UCSD-AML1 (cell line): ENCODE measurements around the gene CFLAR.
"Not testable (repeated sequence)": the region's sequence is repeated elsewhere in the genome, so short reads cannot be mapped to it uniquely, and the experiment has no call there.

Experiments
- DNase-seq: peaks from one replicate; lab custom pipeline; 2025; ENCODE audit not compliant: unreplicated experiment; lab: John Stamatoyannopoulos, UW

The CFLAR gene

DNA sequence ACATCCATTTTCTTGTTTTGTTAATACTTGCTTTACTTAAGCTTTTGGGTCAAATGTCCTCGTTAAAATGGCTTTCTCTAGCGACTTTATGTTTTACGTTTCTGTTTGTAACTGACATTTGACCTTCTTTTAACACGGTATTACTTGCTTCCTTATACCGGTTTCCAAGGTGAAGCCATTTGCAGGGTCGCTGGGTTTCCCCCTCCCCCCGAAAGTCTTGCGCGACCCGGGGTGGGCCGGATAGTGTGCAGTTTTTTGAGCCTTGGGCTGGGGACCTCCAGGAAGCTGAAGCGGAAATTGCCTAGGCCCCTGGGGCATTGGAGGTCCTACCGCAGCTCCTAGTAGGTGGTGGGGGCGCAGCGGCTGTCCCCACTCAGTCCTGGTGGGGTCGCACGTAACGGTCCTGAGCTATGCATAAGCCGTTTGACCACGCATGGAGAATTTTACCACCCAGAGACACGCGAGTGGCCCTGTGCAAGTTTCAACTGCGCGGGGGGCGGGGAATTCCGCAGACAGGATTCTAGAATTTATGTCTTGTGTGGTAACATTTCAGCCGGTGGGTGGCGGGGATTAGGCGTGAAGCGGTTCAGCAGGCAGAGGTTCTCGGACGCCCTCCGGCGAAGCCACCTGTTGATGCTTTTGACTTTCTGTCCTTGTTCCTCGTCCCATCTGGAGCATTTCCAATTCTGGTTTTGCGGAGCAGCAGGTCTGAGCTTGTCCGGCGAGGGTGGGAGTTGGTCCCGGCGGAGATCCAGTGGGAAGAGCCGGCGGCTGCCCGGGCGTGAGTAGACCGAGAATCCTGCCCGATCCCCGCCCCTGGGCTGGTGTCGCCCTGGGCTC, 2.4 kb downstream of the CFLAR start:
- DNase-seq, result peak; percentile 90

DNA sequence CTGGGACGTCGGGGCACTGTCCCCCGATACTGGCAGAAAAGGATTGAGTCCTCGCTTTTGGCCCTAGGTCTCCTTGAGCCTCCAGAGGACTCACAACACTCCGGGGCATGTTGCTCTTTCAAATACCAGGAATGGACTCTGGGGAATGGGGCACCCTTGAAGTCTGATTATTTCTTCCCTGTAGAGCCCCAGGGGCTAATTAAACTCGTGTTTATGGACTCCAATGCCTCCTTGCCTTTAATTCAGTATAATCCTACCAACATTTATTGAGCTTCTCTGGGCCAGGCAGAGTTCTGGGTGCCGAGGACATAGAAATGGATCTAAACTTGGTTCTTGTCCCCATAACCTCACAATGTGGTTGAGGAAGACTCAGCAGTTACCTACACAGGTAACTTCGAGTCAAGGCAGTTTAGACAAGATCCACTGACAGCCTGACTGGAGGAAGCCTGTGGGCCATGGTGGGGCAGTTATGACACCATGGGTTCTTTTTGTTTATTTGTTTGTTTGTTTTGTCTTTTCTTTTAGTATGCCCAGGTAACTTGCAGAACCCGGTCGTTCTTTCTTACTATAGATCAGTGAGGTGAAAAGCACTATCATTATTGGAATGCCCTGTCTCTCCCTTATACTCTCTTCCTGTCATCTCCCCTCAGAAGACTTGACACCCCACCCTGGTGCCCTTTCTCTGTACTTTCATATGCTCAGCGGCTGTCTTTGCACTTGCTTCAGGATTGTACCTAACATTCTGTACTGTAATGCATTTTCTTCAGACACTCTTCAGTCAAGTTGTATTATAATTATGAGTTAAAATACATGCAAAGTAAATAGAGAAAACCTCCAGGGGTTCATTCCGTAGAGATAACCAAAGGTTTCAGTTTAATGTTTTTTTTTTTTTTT, 3.2 kb downstream of the CFLAR start:
- DNase-seq, result no peak

DNA sequence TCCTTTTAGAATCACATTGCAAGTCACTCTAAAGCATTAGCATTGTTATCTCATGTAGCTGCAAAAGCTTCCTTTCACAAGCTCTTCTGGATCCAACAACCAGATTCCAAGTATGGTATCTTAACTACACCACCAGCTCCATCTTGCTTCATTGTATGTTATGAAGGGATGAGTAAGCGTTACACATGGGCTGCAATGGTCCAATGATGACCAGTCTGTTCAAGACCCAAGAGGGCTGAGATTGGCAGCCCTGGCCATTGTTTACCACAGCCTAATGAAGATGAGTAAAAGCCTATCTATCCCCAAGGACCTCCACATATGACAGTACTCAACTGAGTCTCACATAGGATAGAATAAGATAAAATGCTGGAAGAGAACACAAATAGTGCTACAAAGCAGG, 6.3 kb downstream of the CFLAR start:
- no peak for DNase-seq

- DNase-seq, result no peak
Measured at GRCh38 chr2:201126308-201127151, 10.6 kb downstream of the CFLAR start.

DNA sequence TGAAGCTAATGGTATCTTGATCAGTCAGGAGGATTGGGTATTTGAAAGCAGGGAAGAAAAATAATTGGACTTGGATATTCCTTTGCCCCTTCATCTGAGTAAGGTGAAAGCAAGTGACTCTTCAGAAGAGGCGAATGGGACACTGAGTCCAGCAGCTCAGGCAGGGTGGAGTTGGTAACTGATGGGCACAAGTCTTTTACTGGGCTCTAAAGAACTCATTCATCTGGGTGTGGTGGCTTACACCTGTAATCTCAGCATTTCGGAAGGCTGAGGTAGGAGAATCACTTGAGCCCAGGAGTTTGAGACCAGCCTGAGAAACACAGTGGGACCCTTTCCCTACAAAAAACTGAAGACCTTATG, 11.2 kb downstream of the CFLAR start:
- no peak for DNase-seq

DNA sequence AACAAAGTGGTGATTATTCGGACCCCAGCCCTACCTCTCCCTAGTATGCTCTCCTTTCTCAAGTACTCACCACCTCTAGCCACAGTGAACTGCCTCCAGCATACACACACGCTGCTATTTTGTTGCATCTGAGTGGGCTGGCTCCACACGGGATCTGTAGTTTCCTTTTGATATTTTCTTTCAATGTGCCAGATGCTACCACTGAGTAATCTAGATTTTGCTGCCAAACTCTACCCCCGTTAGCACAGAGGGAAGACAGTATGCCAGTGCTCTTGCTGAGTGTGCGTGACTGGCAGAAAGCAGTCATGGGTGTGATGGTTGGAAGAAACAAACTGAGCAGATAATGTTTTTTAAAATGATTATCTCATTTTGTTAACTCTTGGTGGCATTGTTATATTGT, 11.6 kb downstream of the CFLAR start:
- DNase-seq, result no peak

DNA sequence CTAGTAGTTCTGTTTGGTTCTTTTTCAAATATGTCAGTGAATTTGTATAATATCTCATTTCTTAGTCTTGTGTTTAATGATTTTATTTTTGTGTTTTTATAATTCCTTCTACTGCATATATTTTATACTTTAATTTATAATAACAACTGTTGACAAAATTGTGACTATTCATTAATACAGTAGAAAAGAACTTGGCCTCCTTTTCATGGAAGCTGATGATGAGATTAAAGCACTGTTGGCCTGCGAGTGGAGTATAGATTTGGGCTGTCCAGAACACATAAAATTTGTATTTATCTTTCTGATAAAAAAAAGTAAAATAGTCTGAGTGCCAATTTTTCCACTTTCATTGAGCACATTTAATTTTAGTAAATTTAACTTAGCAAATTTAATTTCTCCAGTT, 12.1 kb downstream of the CFLAR start:
- DNase-seq, result no peak

- DNase-seq, result peak; percentile 23
Measured at GRCh38 chr2:201128933-201129505, 13.1 kb downstream of the CFLAR start.

DNA sequence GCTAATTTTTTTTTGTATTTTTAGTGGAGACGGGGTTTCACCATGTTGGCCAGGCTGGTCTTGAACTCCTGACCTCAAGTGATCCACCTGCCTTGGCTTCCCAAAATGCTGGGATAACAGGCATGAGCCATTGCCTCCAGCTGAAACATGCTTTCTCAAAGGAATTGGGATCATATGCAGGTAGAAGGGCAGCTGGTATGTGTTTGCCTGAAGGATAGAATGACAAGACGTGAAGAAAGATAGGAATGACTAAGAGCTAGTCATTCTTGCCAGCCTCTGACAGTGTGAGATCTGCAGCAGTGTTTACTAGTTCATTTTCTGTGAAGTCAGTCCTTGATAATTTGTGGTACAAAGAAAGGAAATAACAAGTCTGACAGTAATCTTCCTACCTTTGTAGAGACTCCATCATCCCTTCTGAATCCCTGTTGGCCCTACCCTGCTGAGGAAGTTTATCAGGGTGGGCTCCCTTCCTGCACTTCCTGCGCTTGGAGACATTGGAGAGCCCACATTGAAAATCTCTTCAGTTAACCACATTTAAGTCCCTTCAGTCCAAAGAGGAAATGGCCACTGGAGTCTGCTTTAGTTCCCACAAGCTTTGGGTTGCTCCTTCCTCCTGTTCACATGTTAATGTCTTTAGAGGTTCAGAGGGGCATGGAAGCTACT, 14.7 kb downstream of the CFLAR start:
- peak; percentile 47 for DNase-seq

DNA sequence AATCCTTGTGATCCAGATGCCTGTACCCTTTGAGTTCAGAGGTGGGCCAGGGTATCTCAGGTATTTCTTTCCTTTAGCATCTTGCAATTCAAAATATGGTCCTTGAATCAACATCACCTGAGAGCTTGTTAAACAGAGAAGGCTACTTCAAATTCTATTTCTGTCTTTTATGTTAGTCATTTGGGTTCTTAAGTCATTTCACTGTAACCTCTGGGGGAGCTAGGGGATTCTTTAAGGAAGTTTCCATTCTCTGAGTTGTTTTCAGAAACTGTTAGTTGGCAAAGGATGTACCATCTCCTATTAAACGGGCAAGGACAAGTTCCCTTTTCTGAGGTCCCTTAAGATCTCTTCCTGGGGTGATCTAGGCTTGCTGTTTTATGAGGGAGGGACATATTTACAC, 16.6 kb downstream of the CFLAR start:
- no peak for DNase-seq

- no peak for DNase-seq
Measured at GRCh38 chr2:201135386-201135785, 19.4 kb downstream of the CFLAR start.

- no peak for DNase-seq
Measured at GRCh38 chr2:201136889-201137321, 20.9 kb downstream of the CFLAR start.

DNA sequence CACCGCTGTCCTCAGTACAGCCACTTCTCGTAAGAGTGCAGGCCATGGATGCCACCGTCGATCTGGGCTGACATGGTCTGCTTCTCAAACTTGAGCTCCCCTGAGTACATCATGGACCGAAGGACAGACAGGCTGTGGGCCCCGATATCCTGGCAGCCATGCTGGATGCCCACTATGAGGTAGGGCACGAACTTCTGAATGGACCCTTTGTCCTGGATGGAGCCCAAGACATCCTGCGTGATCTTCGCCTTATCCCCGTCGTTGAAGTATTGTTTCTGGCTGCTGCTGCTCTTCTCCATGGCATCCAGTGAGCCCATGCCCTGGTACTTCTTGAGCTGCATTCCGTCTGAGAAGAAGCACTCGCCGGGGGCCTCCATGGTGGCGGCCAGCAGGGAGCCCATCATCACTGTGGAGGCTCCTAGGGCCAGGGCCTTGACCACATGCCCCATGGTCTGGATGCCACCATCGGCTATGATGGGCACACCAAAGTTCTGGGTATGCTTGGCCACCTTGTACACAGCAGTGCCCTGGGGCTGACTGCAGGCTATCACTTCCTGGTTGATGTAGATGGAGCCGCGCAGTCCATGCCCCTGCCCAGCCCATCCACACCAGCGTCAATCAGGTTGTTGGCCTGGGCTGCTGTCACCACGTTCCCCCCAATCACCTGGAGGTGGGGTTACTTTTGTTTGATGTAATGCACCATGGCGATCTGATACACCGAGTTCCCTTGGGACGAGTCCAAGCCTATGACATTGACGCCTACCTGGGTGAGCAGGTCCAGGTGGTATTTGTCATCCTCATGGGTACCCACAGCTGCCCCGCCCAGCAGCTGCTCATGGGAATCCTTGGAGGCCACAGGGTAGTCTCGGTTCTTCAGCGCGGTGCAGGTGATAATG, 21.8 kb downstream of the CFLAR start:
- no peak for DNase-seq

GRCh38 chr2:201138401-201138970, 22.5 kb downstream of the CFLAR start:
- no peak for DNase-seq

- DNase-seq, result not testable (repeated sequence)
Measured at GRCh38 chr2:201138986-201139781, 23.2 kb downstream of the CFLAR start.

DNA sequence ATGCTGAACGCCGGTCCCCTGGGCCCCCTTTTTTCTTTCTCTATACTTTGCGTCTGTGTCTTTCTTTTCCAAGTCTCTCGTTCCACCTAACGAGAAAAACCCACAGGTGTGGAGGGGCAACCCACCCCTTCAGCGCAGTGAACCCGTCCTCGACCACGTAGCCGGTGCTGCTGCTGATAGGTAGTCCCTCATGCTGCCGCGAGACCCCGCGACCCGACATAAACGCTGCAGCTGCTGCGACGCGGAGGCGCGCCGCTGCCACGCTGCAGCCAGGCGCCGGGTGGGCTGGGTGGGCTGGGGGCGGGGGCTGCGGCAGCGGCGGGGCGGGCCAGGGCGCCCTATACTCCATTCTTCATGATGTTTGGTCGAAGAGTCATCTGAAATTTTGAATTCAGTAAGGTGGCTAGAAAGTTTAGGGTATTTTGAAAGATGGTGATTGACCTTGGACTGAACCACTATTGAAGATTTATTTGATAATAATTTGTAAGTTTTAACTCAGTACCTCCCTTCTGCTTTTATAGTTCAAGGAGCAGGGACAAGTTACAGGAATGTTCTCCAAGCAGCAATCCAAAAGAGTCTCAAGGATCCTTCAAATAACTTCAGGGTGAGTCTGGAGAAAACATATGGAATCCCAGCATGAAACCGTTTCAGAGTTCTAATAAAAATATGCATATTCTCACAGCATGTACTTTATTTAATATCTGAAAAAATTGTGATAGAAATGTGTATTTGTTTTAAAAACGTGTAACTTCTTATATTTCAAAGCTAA, 24.1 kb downstream of the CFLAR start:
- DNase-seq, result no peak
